ENCODE data around the gene PADI2. TPM values are rescaled to one million over a fixed set of nuclear protein-coding genes. Genes with fewer than 3 reads are reported as not detected.

Gene PADI2
- total RNA-seq, 4 donors from 2014 or later = 0.29 to 2.8 (median 0.67) TPM

DNA sequence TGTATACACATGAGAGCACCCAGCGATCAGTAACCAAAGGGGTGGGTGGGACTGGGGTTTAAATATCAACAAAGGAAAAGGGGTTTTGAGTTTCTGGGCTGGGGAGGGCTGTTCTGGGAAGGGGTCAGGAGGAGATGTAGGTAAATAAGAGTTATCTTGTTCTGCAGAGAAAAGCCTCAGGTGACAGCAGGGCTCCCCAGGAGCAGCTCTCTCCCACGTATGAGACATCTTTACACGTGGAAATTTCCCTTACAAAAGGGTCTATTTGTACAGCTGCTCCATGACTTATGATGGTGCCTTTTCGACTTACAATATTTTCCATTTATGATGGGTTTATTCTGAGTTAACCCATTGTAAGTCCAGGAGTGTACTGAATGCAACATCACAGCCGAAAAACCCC is 16.3 kb upstream of the PADI2 start:
- Histone ChIP-seq H3K27me3 (no peaks in the 10 kb centered on the region), H3K4me1 (no peaks in the 10 kb centered on the region), H3K36me3 (no peaks in the 10 kb centered on the region), H3K27ac (no peak overlapping the region), H3K4me3 (no peak overlapping the region), H3K9me3 (no peaks in the 10 kb centered on the region)
- no peak for DNase-seq
- intact Hi-C loops (cut with DNase I; ENCODE audit: low total_unique reads) = no loop called here
- TF ChIP-seq POLR2A (IDR thresholded peaks at IDR 0.05) (no peak), CTCF (IDR thresholded peaks at IDR 0.05) (no peak)

- intact Hi-C loops (cut with DNase I; ENCODE audit: low total_unique reads) = no loop called here
- no peak overlapping the region for H3K4me3 ChIP-seq
- TF ChIP-seq CTCF (IDR thresholded peaks at IDR 0.05) (no peak), POLR2A (IDR thresholded peaks at IDR 0.05) (no peak)
- no peaks in the 10 kb centered on the region for H3K4me1 ChIP-seq
- no peak overlapping the region for H3K27ac ChIP-seq
- DNase-seq = no peak
- H3K27me3 ChIP-seq = no peaks in the 10 kb centered on the region
- H3K36me3 ChIP-seq = no peaks in the 10 kb centered on the region
- no peaks in the 10 kb centered on the region for H3K9me3 ChIP-seq
Measured at GRCh38 chr1:17134724-17135123, 15.5 kb upstream of the PADI2 start.

DNA sequence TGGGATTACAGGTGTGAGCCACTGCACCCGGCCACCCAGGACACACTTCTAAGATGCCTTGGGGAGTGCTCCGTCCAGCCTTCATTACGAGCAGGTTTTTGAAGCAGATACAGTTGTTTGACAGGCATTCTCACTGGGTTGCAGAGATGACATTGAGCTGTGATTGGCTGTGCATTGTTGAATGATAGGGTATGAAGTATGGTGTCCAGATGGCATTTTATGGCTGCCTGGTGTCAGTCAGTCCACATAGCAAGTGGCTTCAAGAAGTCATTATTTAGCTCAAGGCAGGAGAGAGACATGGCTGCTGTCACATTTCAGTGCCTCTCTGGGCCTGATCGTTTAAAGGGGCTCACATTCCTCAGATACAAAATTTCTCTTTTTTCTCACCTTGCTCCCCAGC is 14.8 kb upstream of the PADI2 start:
- H3K27ac ChIP-seq = no peak overlapping the region
- no peaks in the 10 kb centered on the region for H3K36me3 ChIP-seq
- DNase-seq = no peak
- H3K4me3 ChIP-seq = no peak overlapping the region
- H3K9me3 ChIP-seq = no peaks in the 10 kb centered on the region
- TF ChIP-seq CTCF (IDR thresholded peaks at IDR 0.05) (no peak), POLR2A (IDR thresholded peaks at IDR 0.05) (no peak)
- intact Hi-C loops (cut with DNase I; ENCODE audit: low total_unique reads) = no loop called here
- H3K4me1 ChIP-seq = no peaks in the 10 kb centered on the region
- no peaks in the 10 kb centered on the region for H3K27me3 ChIP-seq

GRCh38 chr1:17130138-17130635 is 10.9 kb upstream of the PADI2 start:
- no peaks in the 10 kb centered on the region for H3K9me3 ChIP-seq
- H3K36me3 ChIP-seq = no peaks in the 10 kb centered on the region
- intact Hi-C loops (cut with DNase I; ENCODE audit: low total_unique reads) = no loop called here
- H3K4me1 ChIP-seq = peaks cover 0 to 4% of the 10 kb centered on the region in 2 donors
- TF ChIP-seq POLR2A (IDR thresholded peaks at IDR 0.05) (no peak), CTCF (IDR thresholded peaks at IDR 0.05) (no peak)
- H3K27ac ChIP-seq = no peak overlapping the region
- DNase-seq = no peak
- H3K27me3 ChIP-seq = no peaks in the 10 kb centered on the region
- no peak overlapping the region for H3K4me3 ChIP-seq

DNA sequence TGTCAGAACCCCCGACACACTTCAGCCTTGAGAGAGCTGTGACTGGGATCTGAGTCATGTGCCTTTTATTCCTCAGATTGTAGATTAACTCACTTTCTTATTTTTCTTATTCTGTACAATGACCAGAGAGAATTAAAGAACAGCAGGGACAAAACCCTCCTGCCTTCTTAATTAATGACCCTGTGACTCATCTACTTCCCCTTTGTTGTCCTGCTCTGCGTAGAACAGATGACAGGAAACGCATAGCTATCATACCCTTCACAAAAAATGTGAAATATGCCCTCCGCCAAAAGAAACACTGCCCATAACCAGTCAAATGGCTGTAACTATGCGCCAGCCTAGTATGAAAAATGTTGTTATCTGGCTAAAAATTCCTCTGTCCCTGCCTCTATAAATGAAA is 9.1 kb upstream of the PADI2 start:
- no peak for TF ChIP-seq POLR2A (IDR thresholded peaks at IDR 0.05)
- no peak for TF ChIP-seq CTCF (IDR thresholded peaks at IDR 0.05)
- Histone ChIP-seq H3K27ac (no peak overlapping the region), H3K4me3 (no peak overlapping the region)

More for the DNA sequence above, 9.1 kb upstream of the PADI2 start:
- no peak for DNase-seq
- Histone ChIP-seq H3K27me3 (no peaks in the 10 kb centered on the region), H3K4me1 (peaks cover 0 to 4% of the 10 kb centered on the region in 2 donors), H3K9me3 (no peaks in the 10 kb centered on the region), H3K36me3 (no peaks in the 10 kb centered on the region)
- intact Hi-C loops (cut with DNase I; ENCODE audit: low total_unique reads) = loop anchor here (10.0 kb wide), 1 partner anchor 106 kb away; no protein-coding TSS in a partner anchor

All from uterus (tissue), 4 donors.